Activated CD8-positive, alpha-beta memory T cell treated with anti-CD3 and anti-CD28 coated beads, Interleukin-2, amount 50 U/mL, for 48 hours (primary cell): ENCODE results near the gene METTL1.
"Not testable (repeated sequence)": the region's sequence is repeated elsewhere in the genome, so short reads cannot be mapped to it uniquely, and the experiment has no call there.

Experiments used
- DNase-seq: peaks from one replicate; pipeline ENCODE4 v3.0.0-alpha.2; 2020

The METTL1 gene

GRCh38 chr12:57771873-57772428 lies at the start of gene METTL1:
METTL1 (minus strand) TSS chr12:57772105; CDS start chr12:57772083, 22 bp downstream.
- DNase-seq = peak; percentile 95

- DNase-seq = not testable (repeated sequence)
These were observed 49.1 kb upstream of the METTL1 start for GRCh38 chr12:57821015-57821414.

GRCh38 chr12:57820119-57820518 lies 48.2 kb upstream of the METTL1 start:
- not testable (repeated sequence) for DNase-seq

GRCh38 chr12:57817990-57818331 lies 46.1 kb upstream of the METTL1 start:
- not testable (repeated sequence) for DNase-seq

- DNase-seq = no peak
These were observed 45.5 kb upstream of the METTL1 start for GRCh38 chr12:57817261-57817989.

GRCh38 chr12:57816855-57817151 lies 44.9 kb upstream of the METTL1 start:
- no peak for DNase-seq

- DNase-seq = no peak
These were observed 44.3 kb upstream of the METTL1 start for GRCh38 chr12:57816001-57816854.

GRCh38 chr12:57815177-57816000 lies 43.5 kb upstream of the METTL1 start:
- no peak for DNase-seq

GRCh38 chr12:57813971-57814772 lies 42.3 kb upstream of the METTL1 start:
- no peak for DNase-seq

- DNase-seq = no peak
These were observed 41.4 kb upstream of the METTL1 start for GRCh38 chr12:57813111-57813970.

GRCh38 chr12:57811028-57811755 lies 39.3 kb upstream of the METTL1 start:
- no peak for DNase-seq

- DNase-seq = no peak
These were observed 38.5 kb upstream of the METTL1 start for GRCh38 chr12:57810450-57810849.

GRCh38 chr12:57809425-57809824 lies 37.5 kb upstream of the METTL1 start:
- no peak for DNase-seq

- no peak for DNase-seq
These were observed 36.4 kb upstream of the METTL1 start for GRCh38 chr12:57808351-57808750.

- no peak for DNase-seq
These were observed 35.4 kb upstream of the METTL1 start for GRCh38 chr12:57807285-57807684.

- no peak for DNase-seq
These were observed 34.8 kb upstream of the METTL1 start for GRCh38 chr12:57806677-57807076.

- no peak for DNase-seq
These were observed 31.5 kb upstream of the METTL1 start for GRCh38 chr12:57803319-57803893.

- no peak for DNase-seq
These were observed 30.7 kb upstream of the METTL1 start for GRCh38 chr12:57802607-57803006.

GRCh38 chr12:57800965-57801364 lies 29.1 kb upstream of the METTL1 start:
- no peak for DNase-seq

GRCh38 chr12:57797933-57798332 lies 26.0 kb upstream of the METTL1 start:
- DNase-seq = no peak
